Large intestine (tissue), 3 donors: Measurements from ENCODE around the gene R3HDM2. TPM values are rescaled to one million over a fixed set of nuclear protein-coding genes. Genes with fewer than 3 reads are reported as not detected.

ENCODE experiments used
- DNase-seq, 2 donors: peaks; one replicate each; pipeline versions ENCODE4 v3.0.0 to v3.0.0-alpha.2; 2013
- H3K27ac ChIP-seq: one replicate; pipeline ENCODE4 v1.5.1; 2013; ENCODE audit warnings: low read length
- H3K27me3 ChIP-seq: 2 replicates; pipeline ENCODE4 v1.6.1; 2013; ENCODE audit warnings: low read length; ENCODE audit not compliant: control insufficient read depth, insufficient read depth
- H3K36me3 ChIP-seq: 2 replicates; pipeline ENCODE4 v1.6.1; 2013; ENCODE audit warnings: low read length; ENCODE audit not compliant: control insufficient read depth, insufficient read depth
- H3K4me1 ChIP-seq: one replicate; pipeline ENCODE4 v1.6.1; 2013; ENCODE audit warnings: low read length; ENCODE audit not compliant: control insufficient read depth, insufficient read depth
- H3K4me3 ChIP-seq: one replicate; pipeline ENCODE4 v1.5.1; 2013; ENCODE audit warnings: low read length
- H3K9me3 ChIP-seq: one replicate; pipeline ENCODE4 v1.6.1; 2013; ENCODE audit warnings: mild to moderate bottlenecking, low read depth, low read length, moderate library complexity; ENCODE audit not compliant: control insufficient read depth
- WGBS: methylation state at CpG from one replicate; pipeline ENCODE4 v1.1.5; 2013; ENCODE audit warnings: low lambda C conversion rate; ENCODE audit not compliant: insufficient coverage; 5-methylcytosine and 5-hydroxymethylcytosine counted together
- polyA plus RNA-seq: library from polyadenylated mRNA; unstranded; fragments of 120-200 nt; gene quantifications from one replicate; pipeline ENCODE4 v1.2.1, GENCODE V29; 2013

Gene R3HDM2
- polyA plus RNA-seq, 1 donor: 64.2 TPM

DNA sequence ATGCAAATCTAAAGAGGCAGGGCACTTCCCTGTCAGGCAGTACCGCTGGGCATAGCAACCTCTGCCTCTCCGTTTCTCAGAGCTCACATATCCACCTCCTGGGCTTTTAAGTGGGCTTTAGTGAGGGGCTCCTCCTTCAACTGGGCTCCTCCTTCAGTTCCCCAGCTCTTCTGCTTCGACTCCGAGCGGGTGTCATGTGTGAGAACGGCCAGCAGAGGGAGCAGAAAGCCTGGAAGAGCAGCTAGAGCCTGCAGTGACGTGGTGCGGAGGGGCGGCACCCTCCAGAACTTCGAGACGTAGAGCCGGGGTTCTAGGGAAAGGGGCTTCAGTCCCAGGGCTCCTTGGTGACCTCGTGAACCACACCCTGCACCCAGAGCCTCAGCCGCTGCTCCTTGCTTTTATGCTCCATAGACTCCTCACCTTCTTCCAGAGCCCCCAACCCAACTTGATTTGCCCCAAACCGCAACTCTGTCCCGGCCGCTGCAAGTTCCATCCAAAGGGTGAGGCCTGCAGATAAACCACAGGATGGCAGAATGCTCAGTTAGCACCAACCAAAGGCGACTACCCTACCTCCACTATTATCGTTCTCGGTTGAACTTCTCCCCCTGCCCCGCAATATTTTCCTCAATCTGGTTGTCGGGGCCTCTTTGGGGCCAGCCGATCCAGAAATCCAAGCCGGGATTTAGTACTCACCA lies 28.4 kb upstream of the R3HDM2 start:
- Histone ChIP-seq H3K4me3 (peak overlapping the region; percentile 55), H3K4me1 (peaks cover 47% of the 10 kb centered on the region), H3K27ac (peak overlapping the region; percentile 40), H3K36me3 (no peaks in the 10 kb centered on the region), H3K27me3 (peaks cover 13% of the 10 kb centered on the region), H3K9me3 (no peaks in the 10 kb centered on the region)
- WGBS: no CpG with 5 or more reads among the region's 24 CpGs
- peak; percentile 95 to 96 for DNase-seq

DNA sequence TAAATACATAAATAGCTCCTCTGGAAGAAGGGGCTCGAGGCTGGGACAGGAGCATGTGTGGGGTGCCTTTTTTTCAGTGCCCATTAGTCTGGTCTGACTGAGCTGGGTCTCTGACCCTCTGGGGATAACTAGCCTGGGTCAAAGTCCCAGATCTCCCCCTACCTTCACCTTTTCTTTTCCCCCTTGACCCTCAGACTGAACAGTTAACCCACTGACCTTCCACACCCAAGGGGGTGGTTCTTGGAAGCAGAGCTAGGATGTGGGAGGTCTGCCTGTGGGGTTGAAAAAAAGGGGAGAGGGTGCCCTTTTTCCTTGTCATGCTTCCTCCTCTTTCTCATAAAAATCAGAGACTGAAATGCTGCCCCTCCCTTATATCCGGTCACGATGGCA lies 27.8 kb upstream of the R3HDM2 start:
- H3K4me3 ChIP-seq: peak overlapping the region; percentile 55
- no peaks in the 10 kb centered on the region for H3K36me3 ChIP-seq
- peaks cover 51% of the 10 kb centered on the region for H3K4me1 ChIP-seq
- H3K27me3 ChIP-seq: peaks cover 13% of the 10 kb centered on the region
- DNase-seq: no peak
- peak overlapping the region; percentile 40 for H3K27ac ChIP-seq
- no peaks in the 10 kb centered on the region for H3K9me3 ChIP-seq
- WGBS: no CpG with 5 or more reads among the region's 3 CpGs

DNA sequence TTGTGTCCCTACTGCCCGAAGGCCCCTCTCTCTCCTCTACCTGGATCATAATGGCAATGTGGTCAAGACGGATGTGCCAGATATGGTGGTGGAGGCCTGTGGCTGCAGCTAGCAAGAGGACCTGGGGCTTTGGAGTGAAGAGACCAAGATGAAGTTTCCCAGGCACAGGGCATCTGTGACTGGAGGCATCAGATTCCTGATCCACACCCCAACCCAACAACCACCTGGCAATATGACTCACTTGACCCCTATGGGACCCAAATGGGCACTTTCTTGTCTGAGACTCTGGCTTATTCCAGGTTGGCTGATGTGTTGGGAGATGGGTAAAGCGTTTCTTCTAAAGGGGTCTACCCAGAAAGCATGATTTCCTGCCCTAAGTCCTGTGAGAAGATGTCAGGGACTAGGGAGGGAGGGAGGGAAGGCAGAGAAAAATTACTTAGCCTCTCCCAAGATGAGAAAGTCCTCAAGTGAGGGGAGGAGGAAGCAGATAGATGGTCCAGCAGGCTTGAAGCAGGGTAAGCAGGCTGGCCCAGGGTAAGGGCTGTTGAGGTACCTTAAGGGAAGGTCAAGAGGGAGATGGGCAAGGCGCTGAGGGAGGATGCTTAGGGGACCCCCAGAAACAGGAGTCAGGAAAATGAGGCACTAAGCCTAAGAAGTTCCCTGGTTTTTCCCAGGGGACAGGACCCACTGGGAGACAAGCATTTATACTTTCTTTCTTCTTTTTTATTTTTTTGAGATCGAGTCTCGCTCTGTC lies 26.1 kb upstream of the R3HDM2 start:
- no peaks in the 10 kb centered on the region for H3K9me3 ChIP-seq
- no peaks in the 10 kb centered on the region for H3K36me3 ChIP-seq
- no peak overlapping the region for H3K27ac ChIP-seq
- H3K27me3 ChIP-seq: peaks cover 13% of the 10 kb centered on the region
- peaks cover 51% of the 10 kb centered on the region for H3K4me1 ChIP-seq
- DNase-seq: no peak
- H3K4me3 ChIP-seq: no peak overlapping the region
- 100% methylated on average over 2 of the region's 6 CpGs for WGBS

DNA sequence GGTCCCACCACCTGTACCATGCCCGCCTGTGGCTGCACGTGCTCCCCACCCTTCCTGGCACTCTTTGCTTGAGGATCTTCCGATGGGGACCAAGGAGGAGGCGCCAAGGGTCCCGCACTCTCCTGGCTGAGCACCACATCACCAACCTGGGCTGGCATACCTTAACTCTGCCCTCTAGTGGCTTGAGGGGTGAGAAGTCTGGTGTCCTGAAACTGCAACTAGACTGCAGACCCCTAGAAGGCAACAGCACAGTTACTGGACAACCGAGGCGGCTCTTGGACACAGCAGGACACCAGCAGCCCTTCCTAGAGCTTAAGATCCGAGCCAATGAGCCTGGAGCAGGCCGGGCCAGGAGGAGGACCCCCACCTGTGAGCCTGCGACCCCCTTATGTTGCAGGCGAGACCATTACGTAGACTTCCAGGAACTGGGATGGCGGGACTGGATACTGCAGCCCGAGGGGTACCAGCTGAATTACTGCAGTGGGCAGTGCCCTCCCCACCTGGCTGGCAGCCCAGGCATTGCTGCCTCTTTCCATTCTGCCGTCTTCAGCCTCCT lies 25.4 kb upstream of the R3HDM2 start:
- Histone ChIP-seq H3K4me1 (peaks cover 53% of the 10 kb centered on the region), H3K27me3 (peaks cover 10% of the 10 kb centered on the region)
- DNase-seq: peak in 1 of 2 donors; percentile 58

DNA sequence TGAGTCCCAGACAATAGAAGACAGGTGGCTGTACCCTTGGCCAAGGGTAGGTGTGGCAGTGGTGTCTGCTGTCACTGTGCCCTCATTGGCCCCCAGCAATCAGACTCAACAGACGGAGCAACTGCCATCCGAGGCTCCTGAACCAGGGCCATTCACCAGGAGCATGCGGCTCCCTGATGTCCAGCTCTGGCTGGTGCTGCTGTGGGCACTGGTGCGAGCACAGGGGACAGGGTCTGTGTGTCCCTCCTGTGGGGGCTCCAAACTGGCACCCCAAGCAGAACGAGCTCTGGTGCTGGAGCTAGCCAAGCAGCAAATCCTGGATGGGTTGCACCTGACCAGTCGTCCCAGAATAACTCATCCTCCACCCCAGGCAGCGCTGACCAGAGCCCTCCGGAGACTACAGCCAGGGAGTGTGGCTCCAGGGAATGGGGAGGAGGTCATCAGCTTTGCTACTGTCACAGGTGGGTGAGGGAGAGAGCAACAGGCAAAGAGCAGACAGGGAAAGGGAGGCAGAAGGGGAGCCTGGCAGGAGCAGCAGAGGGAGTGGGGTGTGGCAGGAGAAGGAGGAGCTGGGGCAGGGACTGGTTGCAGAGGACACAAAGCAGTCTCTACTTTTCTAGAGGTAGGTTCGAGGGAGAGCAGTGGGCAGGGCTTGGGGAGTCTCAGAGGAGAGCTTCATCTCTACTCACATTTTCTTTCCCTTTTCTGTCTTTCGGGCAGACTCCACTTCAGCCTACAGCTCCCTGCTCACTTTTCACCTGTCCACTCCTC lies 24.7 kb upstream of the R3HDM2 start:
- WGBS: 40% methylated on average over 1 of the region's 10 CpGs
- peaks cover 53% of the 10 kb centered on the region for H3K4me1 ChIP-seq
- peak in 1 of 2 donors; percentile 35 for DNase-seq

More for the DNA sequence above, 25.4 kb upstream of the R3HDM2 start:
- WGBS: no CpG with 5 or more reads among the region's 15 CpGs
- no peaks in the 10 kb centered on the region for H3K36me3 ChIP-seq
- H3K4me3 ChIP-seq: no peak overlapping the region
- no peaks in the 10 kb centered on the region for H3K9me3 ChIP-seq
- no peak overlapping the region for H3K27ac ChIP-seq

DNA sequence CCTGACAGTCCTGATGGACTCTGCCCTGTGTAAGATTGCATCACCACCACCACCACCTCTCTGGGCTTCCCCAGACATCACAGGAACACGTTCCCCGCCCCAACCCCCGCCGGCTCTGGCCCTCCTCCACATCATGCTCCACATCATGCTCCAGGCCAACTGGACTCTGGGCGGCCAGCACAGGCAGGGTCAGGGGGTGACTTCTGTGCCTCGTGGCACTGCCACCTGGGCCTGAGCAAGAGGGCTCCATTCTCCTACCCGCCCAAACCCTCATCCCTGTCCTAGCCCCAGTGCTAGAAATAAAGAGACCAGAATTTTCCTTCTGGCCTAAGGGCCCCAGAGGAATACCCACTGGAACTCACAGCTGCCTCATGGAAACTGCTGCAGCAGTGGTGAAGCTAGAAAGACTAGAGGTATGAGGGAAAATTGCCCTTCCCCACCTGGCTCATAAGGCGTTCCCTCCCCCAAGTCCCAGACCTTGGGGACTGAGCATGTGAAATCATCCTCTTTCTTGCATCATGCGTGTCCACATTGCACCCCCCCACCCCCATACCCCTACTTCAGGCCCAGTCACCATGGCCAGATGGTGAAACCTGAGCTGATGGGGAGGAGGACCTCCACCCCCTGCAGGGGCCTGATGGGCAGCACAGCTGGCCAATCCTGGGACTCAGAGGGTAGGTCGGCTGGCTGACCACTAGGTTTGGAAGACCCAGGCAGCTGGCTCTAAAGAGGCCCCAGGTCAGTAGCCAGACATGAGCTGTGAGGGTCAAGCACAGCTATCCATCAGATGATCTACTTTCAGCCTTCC lies 23.9 kb upstream of the R3HDM2 start, which contains the start of gene INHBE:
INHBE (plus strand) TSS at position 742 of the 808 bp plus-strand sequence. CDS start 230 bp downstream, outside the sequence.
- WGBS: 12% methylated on average over 4 of the region's 10 CpGs
- Histone ChIP-seq H3K36me3 (no peaks in the 10 kb centered on the region), H3K4me3 (no peak within 1 kb of the TSS), H3K4me1 (peaks cover 54% of the 10 kb centered on the region), H3K9me3 (no peaks in the 10 kb centered on the region), H3K27ac (peak within 1 kb of the TSS; percentile 71), H3K27me3 (no peaks in the 10 kb centered on the region)
- DNase-seq: peak; percentile 91 to 93

More for the DNA sequence above, 24.7 kb upstream of the R3HDM2 start:
- Histone ChIP-seq H3K4me3 (no peak overlapping the region), H3K27me3 (peaks cover 4% of the 10 kb centered on the region), H3K9me3 (no peaks in the 10 kb centered on the region), H3K27ac (peak overlapping the region; percentile 71), H3K36me3 (no peaks in the 10 kb centered on the region)

DNA sequence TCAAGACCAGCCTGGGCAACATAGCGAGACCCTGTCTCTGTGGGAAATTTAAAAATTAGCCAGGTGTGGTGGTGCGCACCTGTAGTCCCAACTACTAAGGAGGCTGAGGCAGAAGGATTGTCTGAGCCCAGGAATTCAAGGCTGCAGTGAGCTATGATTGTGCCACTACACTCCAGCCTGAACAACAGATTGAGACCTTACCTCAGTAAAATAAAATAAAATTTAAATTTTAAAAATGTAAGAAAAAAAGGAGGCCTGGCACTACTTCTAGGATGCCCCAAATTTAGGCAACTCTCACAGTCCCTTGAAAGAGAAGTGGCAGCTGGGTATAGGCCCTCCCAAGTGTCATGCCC lies 23.3 kb upstream of the R3HDM2 start:
- Histone ChIP-seq H3K27ac (peak overlapping the region; percentile 25), H3K36me3 (no peaks in the 10 kb centered on the region), H3K4me3 (no peak overlapping the region), H3K9me3 (no peaks in the 10 kb centered on the region), H3K4me1 (peaks cover 54% of the 10 kb centered on the region), H3K27me3 (no peaks in the 10 kb centered on the region)
- DNase-seq: no peak
- WGBS: no CpG with 5 or more reads among the region's 2 CpGs

DNA sequence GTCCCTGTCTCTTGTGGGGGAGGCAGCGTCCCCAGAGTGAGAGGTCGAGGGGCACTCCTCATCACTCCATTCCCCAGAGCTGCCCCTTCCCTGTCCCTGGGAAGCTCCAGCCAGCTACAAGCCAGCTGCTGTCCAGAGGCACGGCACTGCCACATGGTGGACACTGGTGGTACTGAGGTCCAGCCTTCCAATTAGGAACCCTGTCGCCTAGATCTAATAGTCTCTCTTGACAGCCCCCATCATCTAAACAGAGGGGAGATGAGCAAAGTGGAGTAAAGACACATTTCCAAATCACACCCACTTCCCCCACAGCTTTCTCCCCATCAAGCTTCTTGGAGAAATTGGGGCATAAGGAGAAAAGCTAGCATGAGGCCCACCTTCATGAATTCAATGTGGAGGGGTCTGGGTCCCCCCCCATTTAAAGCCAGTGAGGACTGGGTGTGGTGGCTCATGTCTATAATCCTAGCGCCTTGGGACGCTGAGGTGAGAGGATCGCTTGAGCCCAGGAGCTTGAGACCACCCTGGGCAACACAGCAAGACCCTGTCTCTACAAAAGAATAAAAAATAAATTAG lies 22.2 kb upstream of the R3HDM2 start:
- H3K36me3 ChIP-seq: no peaks in the 10 kb centered on the region
- no peaks in the 10 kb centered on the region for H3K27me3 ChIP-seq
- peak; percentile 65 to 73 for DNase-seq
- H3K27ac ChIP-seq: peak overlapping the region; percentile 84
- H3K4me3 ChIP-seq: no peak overlapping the region
- H3K9me3 ChIP-seq: no peaks in the 10 kb centered on the region
- H3K4me1 ChIP-seq: peaks cover 49% of the 10 kb centered on the region
- no CpG with 5 or more reads among the region's 7 CpGs for WGBS

DNA sequence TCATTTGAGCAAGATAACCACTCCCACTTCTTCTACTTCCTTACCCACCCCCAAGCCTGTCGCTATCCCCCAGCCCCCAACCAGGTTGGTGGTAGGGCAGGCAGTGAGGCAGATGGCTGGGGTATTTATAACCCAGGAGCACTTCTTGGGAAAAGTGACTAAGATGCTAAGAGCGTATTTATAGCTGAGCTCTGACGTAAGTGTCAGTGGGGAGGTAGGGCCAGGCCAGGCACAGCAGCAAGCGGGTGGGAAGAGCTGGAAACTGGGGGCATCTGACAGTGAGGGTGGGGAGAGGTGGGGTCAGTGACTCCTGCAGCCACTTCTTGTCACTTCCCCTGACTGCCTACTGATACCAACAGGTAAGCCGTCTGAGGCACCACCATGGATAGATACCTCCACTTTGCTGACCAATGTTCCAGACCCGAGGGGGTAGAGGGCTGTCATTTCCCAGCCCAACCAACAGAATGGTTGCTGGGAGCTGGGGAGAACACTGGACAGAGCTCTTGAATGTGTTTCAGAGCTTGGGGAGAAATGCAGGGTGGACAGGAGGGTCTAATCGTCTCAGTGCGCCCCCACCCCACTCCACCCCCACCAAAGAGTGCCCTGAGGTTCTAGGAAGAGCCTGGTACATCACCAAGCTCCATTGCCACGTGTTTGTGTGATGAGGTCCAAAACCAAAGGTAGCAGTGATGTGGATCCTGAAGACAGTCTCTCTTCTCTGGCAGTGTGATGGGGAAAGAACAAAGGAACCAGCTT lies 21.5 kb upstream of the R3HDM2 start:
- H3K27ac ChIP-seq: peak overlapping the region; percentile 84

More for the DNA sequence above, 21.5 kb upstream of the R3HDM2 start:
- H3K4me1 ChIP-seq: peaks cover 49% of the 10 kb centered on the region
- no CpG with 5 or more reads among the region's 9 CpGs for WGBS
- H3K36me3 ChIP-seq: no peaks in the 10 kb centered on the region
- H3K9me3 ChIP-seq: no peaks in the 10 kb centered on the region
- peak; percentile 86 to 89 for DNase-seq
- H3K4me3 ChIP-seq: no peak overlapping the region
- H3K27me3 ChIP-seq: no peaks in the 10 kb centered on the region
